HUES64 (cell line): ENCODE measurements around the gene CSRP2.

Source experiments
- H3K27ac ChIP-seq: 2 replicates; pipeline ENCODE4 v1.7.0; 2013; ENCODE audit warnings: low read depth, low read length, inconsistent platforms
- H3K27me3 ChIP-seq: 2 replicates; pipeline ENCODE4 v1.6.1; 2013; ENCODE audit warnings: mild to moderate bottlenecking, low read length; ENCODE audit not compliant: insufficient read depth
- H3K36me3 ChIP-seq: 2 replicates; pipeline ENCODE4 v1.6.1; 2013; ENCODE audit warnings: mild to moderate bottlenecking, low read length; ENCODE audit not compliant: insufficient read depth
- H3K4me1 ChIP-seq: 2 replicates; pipeline ENCODE4 v1.6.1; 2013; ENCODE audit warnings: mild to moderate bottlenecking, low read length, moderate library complexity; ENCODE audit not compliant: insufficient read depth
- H3K4me3 ChIP-seq: 2 replicates; pipeline ENCODE4 v1.5.1; 2013; ENCODE audit warnings: mild to moderate bottlenecking, low read length, moderate library complexity
- H3K9ac ChIP-seq: 2 replicates; pipeline ENCODE4 v1.6.1; 2013; ENCODE audit warnings: mild to moderate bottlenecking, low read depth, low read length
- H3K9me3 ChIP-seq: 2 replicates; pipeline ENCODE4 v1.6.1; 2013; ENCODE audit warnings: low read depth, low read length; ENCODE audit not compliant: insufficient read depth
- WGBS: fragments of 150-250, 120-280 bp; methylation state at CpG from one replicate; pipeline ENCODE4 v1.1.7; 2013; ENCODE audit warnings: missing lambda C conversion rate; 5-methylcytosine and 5-hydroxymethylcytosine counted together

Gene CSRP2

DNA sequence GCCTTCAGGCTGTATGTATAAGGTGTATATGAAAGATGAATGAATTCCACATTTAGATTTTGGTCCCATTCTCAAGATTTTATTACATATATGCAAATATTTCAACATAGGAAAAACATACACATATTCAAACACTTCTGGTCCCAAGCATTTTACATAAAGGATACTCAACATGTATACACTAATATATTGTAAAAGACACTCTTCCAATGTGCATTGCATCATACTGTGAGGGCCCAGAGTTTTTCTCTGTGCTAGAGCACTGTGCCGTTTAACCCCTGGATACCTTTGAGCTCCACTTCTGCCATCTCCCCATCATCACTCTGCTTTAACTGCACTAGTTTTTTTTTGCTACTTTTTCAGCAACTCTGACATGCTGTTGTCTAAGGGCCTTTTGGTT, 66.8 kb downstream of the CSRP2 start:
- peaks cover 88% of the 10 kb centered on the region for H3K36me3 ChIP-seq
- WGBS: 96% methylated on average over 1 of the region's 1 CpG

DNA sequence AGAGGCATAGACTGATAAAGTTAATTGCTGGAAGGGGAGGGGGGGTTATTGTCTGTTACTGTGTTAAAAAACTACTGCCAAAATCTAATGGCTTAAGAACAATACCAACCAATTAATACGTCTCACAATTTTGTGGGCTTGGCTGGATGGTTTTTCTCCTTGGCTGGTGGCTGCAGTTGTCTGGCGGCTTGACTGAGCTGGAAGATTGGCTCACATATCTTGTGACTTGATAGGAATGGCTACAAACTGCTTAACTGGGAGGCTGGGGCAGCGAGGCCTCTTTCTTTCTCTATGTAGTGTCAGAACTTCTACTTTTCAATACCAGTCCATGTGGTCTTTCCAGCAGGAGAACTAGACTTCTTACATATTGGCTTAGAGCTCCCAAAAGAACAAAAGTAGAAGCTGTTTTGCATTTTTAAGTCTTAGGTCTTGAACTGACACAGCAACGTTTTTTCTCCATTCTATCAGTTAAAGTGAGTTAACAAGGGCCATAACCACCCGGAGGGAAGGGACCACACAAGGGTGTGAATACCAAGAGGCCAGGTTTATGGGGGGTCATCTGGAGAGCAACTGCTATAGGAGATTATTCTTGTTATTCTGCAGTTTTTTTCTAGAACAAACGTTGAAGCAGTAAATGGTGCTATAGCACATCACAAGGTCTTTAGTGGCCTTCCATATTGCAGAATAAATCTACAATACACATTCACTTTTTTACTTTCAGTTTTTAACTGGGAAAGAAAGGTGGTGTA, 68.0 kb downstream of the CSRP2 start:
- Histone ChIP-seq H3K9me3 (no peaks in the 10 kb centered on the region), H3K9ac (no peak overlapping the region), H3K4me1 (no peaks in the 10 kb centered on the region), H3K27ac (no peak overlapping the region), H3K27me3 (no peaks in the 10 kb centered on the region), H3K4me3 (no peak overlapping the region), H3K36me3 (peaks cover 88% of the 10 kb centered on the region)
- WGBS: 92% methylated on average over 6 of the region's 6 CpGs

More for the DNA sequence above, 66.8 kb downstream of the CSRP2 start:
- no peaks in the 10 kb centered on the region for H3K9me3 ChIP-seq
- no peak overlapping the region for H3K9ac ChIP-seq
- H3K4me3 ChIP-seq: no peak overlapping the region
- no peak overlapping the region for H3K27ac ChIP-seq
- H3K27me3 ChIP-seq: no peaks in the 10 kb centered on the region
- H3K4me1 ChIP-seq: no peaks in the 10 kb centered on the region
